Effector memory CD8-positive, alpha-beta T cell (primary cell): ENCODE results near the gene LRRC74A.

ENCODE experiments used
- ATAC-seq: fragments of 150-1000 bp; cut with Tn5 transposase; replicated peaks from 2 replicates; pipeline ENCODE4 v1.10.0; 2021; ENCODE audit warnings: mild to moderate bottlenecking, moderate library complexity
- DNase-seq, 3 experiments: peaks; one replicate each; pipeline ENCODE4 v3.0.0; 2021
- H3K27ac Mint-ChIP-seq, 2 donors: one replicate each; pipeline ENCODE4 v1.8.0; 2022; ENCODE audit warnings: mild to moderate bottlenecking in 2 of 2, mixed read lengths in 2 of 2, moderate library complexity in 2 of 2
- H3K27me3 Mint-ChIP-seq, 2 donors: one replicate each; pipeline ENCODE4 v1.8.0; 2022; ENCODE audit warnings: mixed read lengths in 2 of 2
- H3K36me3 Mint-ChIP-seq: one replicate; pipeline ENCODE4 v1.8.0; 2022; ENCODE audit warnings: mild to moderate bottlenecking, moderate library complexity, mixed read lengths; ENCODE audit not compliant: insufficient read depth
- H3K4me1 Mint-ChIP-seq, 2 donors: one replicate each; pipeline ENCODE4 v1.8.0; 2022; ENCODE audit warnings: low read depth in 2 of 2, mixed read lengths in 2 of 2
- H3K4me3 Mint-ChIP-seq, 2 donors: one replicate each; pipeline ENCODE4 v1.8.0; 2022; ENCODE audit warnings: mild to moderate bottlenecking in 2 of 2, mixed read lengths in 2 of 2, moderate library complexity in 2 of 2
- H3K9me3 Mint-ChIP-seq, 2 donors: one replicate each; pipeline ENCODE4 v1.8.0; 2022; ENCODE audit warnings: mixed read lengths in 2 of 2
- total RNA-seq, 9 experiments: gene quantifications; one replicate each; lab custom pipeline; 2026; lab: John Stamatoyannopoulos, UW

LRRC74A gene
- total RNA-seq, result 0 to 0.07 (median 0) reads per million in 9 experiments

DNA sequence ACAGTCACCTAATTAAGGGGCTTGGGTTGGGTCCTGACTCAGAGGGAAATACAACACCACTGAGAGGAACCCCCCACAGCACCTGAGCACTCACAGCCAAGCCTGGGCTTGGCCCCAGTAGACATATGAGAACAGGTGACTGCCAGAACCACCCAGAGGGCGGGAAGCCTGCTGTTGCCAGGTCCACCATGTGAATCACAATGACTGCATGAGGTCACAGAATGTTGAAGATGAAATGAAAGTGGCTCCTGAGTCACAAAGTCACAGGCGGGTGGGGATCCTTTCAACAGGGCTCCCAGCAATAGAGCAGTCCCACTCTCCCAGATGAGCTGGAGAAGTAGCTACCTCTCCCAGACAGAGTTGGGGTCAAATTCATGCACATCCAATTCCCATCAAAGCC, at the start of gene LRRC74A:
LRRC74A (plus strand) TSS at position 287 of the 400 bp plus-strand sequence. CDS start 290 bp downstream, outside the sequence.
- Mint-ChIP-seq H3K4me3 (no peak within 1 kb of the TSS), H3K9me3 (no peaks in the 10 kb centered on the region), H3K27me3 (peaks cover 7 to 22% of the 10 kb centered on the region in 2 donors), H3K36me3 (no peaks in the 10 kb centered on the region), H3K27ac (no peak within 1 kb of the TSS), H3K4me1 (no peaks in the 10 kb centered on the region)
- ATAC-seq, result no peak
- no peak for DNase-seq

DNA sequence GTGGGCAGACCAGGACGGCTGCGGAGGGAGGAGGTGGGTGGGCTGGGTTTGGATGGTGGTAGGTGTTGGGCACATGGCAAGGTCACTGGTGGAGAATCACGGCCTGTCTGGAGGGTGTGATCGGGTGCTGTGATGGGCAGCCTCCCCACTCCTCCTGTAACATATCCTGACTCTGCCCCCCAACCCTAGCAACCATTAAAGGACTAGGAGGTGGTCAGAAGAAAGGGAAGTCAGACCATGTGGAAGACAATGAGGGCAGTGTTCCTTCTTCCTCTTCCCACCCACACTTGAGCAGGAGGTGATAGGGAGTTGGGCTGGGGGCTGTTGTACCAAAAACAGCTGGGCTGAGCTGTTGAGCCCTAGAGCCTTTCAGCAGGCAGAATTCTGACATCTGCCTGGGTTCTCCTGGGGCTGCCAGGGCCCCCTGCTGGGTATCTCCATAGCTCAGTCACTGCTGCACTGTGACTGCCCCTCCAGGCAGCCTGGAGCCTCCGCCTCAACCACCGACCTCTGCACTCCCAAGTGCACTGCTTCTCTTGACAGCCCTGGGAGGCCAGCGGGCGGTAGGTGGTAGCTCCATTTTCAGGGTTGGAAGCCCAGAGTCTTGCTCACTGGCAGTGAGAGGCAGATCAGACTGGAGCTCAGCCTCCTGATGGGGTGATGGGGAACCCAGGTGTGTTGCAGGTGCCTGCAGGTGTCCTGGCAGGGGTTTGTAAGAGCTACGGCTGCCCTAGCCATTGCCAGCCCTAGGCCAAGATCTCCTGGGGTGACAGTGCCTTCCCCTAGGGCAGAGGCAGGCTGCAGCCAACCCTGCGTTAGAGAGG, 49.6 kb upstream of the LRRC74A start:
- no peaks in the 10 kb centered on the region for H3K36me3 Mint-ChIP-seq
- peaks cover 0 to 6% of the 10 kb centered on the region in 2 donors for H3K4me1 Mint-ChIP-seq
- no peak overlapping the region for H3K4me3 Mint-ChIP-seq
- H3K27ac Mint-ChIP-seq, result no peak overlapping the region
- no peak for DNase-seq
- no peaks in the 10 kb centered on the region for H3K9me3 Mint-ChIP-seq
- H3K27me3 Mint-ChIP-seq, result no peaks in the 10 kb centered on the region
- ATAC-seq, result no peak

DNA sequence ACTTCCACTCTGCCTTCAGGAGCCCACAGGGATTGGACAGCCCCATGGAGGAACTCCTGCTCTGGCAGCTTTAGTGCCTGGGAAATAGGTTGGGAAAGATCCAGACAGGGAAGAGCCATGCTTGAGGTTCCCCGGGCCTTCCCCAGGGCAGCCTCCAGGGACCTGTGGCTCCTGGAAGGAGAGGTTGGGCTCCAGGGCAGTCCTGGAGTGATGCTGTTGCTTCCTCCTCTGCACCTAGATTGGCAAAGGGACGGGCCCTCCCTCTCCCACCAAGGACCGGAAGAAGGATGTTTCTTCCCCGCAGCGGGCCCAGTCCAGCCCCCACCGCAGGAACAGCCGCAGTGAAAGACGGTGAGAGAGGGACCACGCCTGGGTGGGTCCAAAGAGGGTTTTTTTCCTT, 48.5 kb upstream of the LRRC74A start:
- no peak for ATAC-seq
- DNase-seq, result no peak
- peak overlapping the region; percentile 12 to 42 for H3K27ac Mint-ChIP-seq
- H3K4me1 Mint-ChIP-seq, result peaks cover 3% of the 10 kb centered on the region in 2 donors
- H3K36me3 Mint-ChIP-seq, result no peaks in the 10 kb centered on the region
- H3K27me3 Mint-ChIP-seq, result no peaks in the 10 kb centered on the region
- H3K4me3 Mint-ChIP-seq, result no peak overlapping the region
- H3K9me3 Mint-ChIP-seq, result no peaks in the 10 kb centered on the region

DNA sequence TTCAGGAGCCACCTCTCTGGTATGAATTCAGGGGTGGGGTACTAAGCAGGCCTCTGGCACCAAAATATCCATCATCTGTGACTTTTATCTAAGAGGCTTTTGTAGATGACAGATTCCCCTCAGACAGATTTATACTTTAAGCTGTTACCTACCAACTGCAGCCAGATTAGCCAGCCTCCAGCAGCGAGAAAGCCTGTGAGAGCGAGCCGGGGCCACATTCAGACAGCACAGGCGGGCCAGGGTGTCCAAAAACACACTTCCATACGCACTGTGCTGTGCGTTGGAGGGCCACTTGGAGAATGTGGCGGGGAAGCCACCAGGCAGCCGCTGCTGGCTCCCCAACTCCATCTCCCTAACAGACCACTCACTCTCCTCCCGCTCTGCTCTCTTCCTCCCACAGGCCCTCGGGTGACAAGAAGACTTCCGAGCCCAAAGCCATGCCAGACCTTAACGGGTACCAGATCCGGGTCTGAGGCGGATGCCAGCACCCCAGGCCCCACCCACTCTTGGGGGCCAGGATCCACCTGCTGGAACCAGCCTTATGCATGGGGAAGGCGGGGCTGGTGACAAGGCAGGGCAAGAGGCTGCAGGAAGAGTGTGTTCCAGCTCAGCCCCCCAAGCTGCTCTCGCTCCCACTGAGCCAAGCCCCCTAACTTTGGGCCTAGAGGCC, 47.5 kb upstream of the LRRC74A start:
- Mint-ChIP-seq H3K36me3 (no peaks in the 10 kb centered on the region), H3K27me3 (no peaks in the 10 kb centered on the region), H3K4me1 (peaks cover 11 to 12% of the 10 kb centered on the region in 2 donors), H3K9me3 (no peaks in the 10 kb centered on the region), H3K4me3 (no peak overlapping the region), H3K27ac (peak overlapping the region in 1 of 2 donors; percentile 64)
- DNase-seq (no peak), ATAC-seq (no peak)

DNA sequence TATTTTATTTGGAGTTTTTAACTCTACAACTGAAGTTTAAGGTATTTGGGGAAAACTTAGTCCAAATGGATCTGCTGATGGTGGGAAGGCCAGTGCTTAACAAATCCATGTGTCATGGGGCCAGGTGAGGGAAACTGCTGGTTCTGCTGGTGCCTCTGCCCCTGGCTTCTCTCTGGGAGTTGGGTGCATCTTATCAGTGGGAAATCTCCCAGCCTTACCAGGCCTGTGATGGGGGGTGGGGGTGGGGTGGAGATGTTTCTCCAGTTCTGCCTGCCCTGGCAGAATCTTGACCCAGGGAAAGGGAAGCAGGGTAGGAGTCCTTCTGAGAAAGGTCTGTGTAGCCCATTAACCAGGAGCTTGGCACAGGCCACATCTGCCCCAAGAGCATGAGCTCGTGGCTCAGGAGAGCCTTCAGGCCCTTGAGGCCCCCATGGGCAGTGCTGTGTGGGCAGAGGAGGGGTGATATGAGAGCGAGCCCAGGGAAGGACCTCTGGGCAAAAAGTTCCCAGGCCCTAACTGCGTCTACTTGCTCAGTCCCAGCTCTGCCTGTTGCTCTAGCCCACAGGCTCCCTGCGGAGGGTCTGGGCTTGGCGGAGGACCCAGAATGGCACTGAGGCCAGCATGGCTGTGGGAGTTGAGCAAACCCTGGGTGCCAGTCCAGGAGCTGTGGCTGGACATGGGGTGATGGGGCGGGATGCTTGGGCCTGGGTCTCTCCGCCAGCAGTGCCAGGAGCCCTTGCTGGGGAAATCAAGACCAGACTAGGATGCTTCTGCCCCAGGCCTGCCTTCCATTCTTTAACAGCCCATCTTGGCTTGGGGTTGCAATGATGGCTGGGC, 46.8 kb upstream of the LRRC74A start:
- H3K4me3 Mint-ChIP-seq, result no peak overlapping the region
- no peaks in the 10 kb centered on the region for H3K9me3 Mint-ChIP-seq
- H3K36me3 Mint-ChIP-seq, result no peaks in the 10 kb centered on the region
- DNase-seq (no peak), ATAC-seq (no peak)
- no peaks in the 10 kb centered on the region for H3K27me3 Mint-ChIP-seq
- peak overlapping the region in 1 of 2 donors; percentile 87 for H3K27ac Mint-ChIP-seq
- H3K4me1 Mint-ChIP-seq, result peaks cover 12% of the 10 kb centered on the region in 2 donors

DNA sequence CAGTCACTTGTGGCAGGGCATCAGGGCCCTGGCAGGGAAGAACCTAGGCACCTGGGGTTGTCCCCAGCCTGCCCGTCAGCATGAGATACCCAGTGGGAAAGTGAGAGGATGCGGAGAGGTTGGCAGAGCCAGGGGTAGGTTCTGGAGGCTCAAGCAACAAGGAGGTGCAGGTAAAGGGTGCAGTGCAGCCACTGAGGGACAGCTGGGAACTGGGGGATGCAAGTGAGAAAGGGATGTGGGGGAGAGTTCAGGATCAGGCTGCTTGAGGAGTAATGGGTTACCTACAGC, 46.2 kb upstream of the LRRC74A start:
- Mint-ChIP-seq H3K27ac (peak overlapping the region in 1 of 2 donors; percentile 87), H3K4me3 (no peak overlapping the region), H3K27me3 (no peaks in the 10 kb centered on the region), H3K36me3 (no peaks in the 10 kb centered on the region), H3K4me1 (peaks cover 12% of the 10 kb centered on the region in 2 donors), H3K9me3 (no peaks in the 10 kb centered on the region)
- DNase-seq (no peak), ATAC-seq (no peak)

DNA sequence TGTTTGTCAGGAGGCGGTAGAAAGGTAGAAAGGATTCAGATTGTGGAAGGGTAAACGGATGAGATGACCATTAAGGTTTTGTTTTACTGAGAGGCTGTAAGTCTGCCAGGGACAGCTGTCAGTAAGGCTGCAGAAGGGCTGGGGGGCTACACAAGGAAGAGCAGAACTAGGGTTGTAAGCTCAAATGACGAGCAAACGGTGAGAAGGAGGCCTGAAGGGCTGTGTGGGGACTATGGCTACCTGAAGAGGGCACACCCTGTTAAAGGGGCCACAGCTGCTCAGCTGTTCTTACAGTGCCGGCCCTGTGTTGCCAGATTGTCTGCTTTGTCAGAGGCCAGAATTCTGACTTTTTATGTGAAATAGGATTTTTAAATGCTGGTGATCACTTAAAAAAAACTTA, 45.8 kb upstream of the LRRC74A start:
- no peak overlapping the region for H3K4me3 Mint-ChIP-seq
- ATAC-seq, result no peak
- no peaks in the 10 kb centered on the region for H3K9me3 Mint-ChIP-seq
- no peaks in the 10 kb centered on the region for H3K36me3 Mint-ChIP-seq
- H3K27ac Mint-ChIP-seq, result peak overlapping the region; percentile 13 to 49
- H3K4me1 Mint-ChIP-seq, result peaks cover 12% of the 10 kb centered on the region in 2 donors
- no peak for DNase-seq
- H3K27me3 Mint-ChIP-seq, result no peaks in the 10 kb centered on the region

DNA sequence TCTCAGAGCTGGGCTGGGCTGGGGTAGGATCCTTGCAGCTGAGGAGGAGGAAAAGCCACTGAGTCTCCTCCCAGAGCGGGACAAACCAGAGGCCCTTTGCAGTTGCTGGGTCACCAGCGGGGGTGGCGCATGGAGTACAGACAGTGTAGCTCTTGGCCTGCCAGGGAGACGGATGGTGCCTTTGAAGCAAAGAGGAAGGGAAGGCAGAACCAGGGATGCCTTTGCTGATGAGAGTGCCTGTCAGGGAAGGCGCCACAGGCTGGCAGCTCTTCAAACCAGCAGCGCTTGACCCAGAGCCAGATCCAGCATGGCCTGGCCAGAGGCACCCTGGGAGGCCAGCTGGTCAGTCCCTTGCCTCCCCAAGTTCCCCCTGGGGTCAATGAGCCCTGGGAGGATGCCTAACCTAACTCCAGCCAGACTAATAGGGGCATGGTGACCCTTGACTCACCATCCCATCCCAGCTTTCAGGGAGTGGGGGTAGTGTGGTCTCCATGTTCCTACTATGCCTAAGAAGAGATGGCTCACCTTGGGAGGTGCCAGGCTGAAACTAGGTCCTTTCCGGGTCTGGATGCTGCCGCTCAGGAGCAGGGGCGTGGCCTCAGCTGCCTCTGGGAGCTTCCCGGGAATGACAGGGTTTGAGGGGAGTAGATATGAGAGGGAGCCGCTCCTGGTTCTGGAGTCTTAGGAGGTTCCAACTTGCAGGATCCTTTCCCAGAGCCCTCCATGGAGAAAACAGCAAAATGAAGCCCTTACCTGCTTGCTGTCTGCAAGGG, 45.1 kb upstream of the LRRC74A start:
- ATAC-seq, result no peak
- Mint-ChIP-seq H3K27ac (peak overlapping the region; percentile 13 to 49), H3K4me1 (peaks cover 12% of the 10 kb centered on the region in 2 donors), H3K4me3 (no peak overlapping the region), H3K9me3 (no peaks in the 10 kb centered on the region), H3K36me3 (peaks cover 3% of the 10 kb centered on the region), H3K27me3 (no peaks in the 10 kb centered on the region)
- no peak for DNase-seq

DNA sequence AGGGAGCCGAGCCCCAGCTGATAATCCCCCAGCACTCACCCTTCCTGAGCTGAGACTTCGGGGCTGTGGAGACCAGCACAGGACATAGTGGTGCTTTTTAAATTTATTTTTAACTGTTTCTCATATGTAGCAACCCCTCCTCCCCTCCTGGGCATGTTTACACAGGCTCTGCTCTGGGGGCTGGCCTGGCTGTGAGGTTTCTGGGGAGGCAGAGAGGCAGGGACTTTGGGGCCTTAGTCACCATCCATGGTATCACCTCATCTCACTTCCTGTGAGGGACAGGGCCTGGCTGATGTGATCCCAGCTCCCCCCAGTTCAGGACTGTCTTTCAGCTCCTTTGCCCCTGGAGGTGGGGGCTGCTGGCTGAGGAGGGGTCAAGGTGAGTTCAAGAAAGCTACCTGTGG, 44.6 kb upstream of the LRRC74A start:
- no peaks in the 10 kb centered on the region for H3K27me3 Mint-ChIP-seq
- ATAC-seq (no peak), DNase-seq (no peak)
- peaks cover 7% of the 10 kb centered on the region for H3K36me3 Mint-ChIP-seq
- H3K4me1 Mint-ChIP-seq, result peaks cover 12% of the 10 kb centered on the region in 2 donors
- no peak overlapping the region for H3K4me3 Mint-ChIP-seq
- H3K9me3 Mint-ChIP-seq, result no peaks in the 10 kb centered on the region
- H3K27ac Mint-ChIP-seq, result peak overlapping the region in 1 of 2 donors; percentile 90

DNA sequence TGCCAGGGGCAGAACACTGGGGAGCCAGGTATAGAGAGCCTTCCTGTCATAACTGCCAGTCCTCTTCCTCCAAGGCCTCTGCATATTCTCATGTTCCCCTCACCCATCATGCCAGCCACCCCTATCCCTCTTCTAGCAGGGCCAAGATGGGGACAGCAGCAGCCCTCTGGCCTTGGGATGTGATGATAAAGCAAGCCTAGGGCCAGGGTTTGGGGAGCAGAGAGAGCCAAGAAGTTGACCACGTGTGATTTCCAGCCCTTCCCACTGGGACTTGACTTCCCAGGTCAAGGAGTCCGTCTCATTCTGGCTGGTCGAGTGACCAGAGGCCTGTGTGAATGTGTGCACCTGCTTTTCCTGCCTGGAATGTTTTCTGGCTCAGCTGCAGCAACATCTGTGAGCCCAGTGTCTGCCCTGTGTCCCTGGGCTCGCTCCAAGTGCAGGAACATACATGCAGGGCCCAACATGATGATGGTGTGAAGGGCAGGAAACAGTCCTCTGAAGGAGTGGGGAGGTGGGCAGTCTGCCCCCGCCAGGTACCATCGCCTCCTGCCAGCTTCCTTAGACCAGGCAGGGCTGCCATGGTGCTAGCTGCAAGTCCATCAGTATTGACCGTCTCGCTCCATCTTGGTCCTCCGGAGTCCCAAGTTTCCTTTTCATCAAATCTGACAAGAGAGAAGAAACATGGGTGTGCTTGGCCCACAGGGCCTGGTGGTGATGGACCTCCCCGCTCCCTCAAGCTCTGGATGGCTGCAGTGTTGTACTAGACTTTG, 43.9 kb upstream of the LRRC74A start:
- Mint-ChIP-seq H3K27me3 (no peaks in the 10 kb centered on the region), H3K4me3 (no peak overlapping the region), H3K36me3 (peaks cover 7% of the 10 kb centered on the region), H3K9me3 (no peaks in the 10 kb centered on the region), H3K27ac (peak overlapping the region; percentile 90 to 91), H3K4me1 (peaks cover 12% of the 10 kb centered on the region in 2 donors)
- ATAC-seq (no peak), DNase-seq (no peak)

DNA sequence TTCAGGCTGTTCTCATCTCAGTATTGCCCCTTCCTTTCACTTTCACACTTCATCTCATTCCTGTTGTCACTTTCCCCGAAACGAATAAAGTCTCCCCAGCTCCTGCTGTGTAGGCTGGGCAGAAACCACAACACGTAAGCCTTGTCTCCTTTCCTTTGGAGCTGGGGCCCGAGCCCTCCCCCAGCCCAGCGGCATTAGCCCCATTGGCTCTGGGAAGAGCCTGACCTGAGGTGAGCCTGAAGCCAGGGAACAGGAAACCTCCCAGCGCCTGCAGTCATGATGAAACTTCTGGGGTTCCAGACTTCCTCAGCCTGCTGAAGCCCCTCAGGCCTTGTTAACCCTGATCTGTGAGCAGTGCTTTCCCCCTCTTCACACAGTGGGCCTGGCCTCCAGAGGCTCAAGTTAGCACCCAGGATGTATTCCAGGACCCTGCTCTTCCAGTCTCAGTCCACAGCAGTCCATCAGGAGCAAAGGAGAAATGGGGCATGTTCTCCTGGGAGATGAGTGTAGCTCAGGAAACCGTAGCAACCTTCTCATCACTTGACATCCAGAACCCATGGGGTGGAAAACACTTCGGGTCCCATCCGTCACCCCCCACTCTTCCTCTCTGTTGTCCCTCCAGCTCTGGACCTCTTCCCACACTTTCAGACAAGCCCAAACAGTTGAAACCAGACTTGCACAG, 43.2 kb upstream of the LRRC74A start:
- Mint-ChIP-seq H3K4me1 (peaks cover 12% of the 10 kb centered on the region in 2 donors), H3K4me3 (peak overlapping the region in 1 of 2 donors; percentile 15), H3K36me3 (peaks cover 12% of the 10 kb centered on the region), H3K27me3 (no peaks in the 10 kb centered on the region), H3K27ac (peak overlapping the region; percentile 90 to 91), H3K9me3 (no peaks in the 10 kb centered on the region)
- DNase-seq, result no peak
- ATAC-seq, result no peak
